Activated T-cell treated with anti-CD3 and anti-CD28 coated beads, Interleukin-2, amount 50 U/mL, for 4 hours (primary cell): ENCODE measurements around the gene SVIL. TPM values are rescaled to one million over a fixed set of nuclear protein-coding genes. Genes with fewer than 3 reads are reported as not detected.
"Not testable (repeated sequence)": the region's sequence is repeated elsewhere in the genome, so short reads cannot be mapped to it uniquely, and the experiment has no call there.

Source experiments
- ATAC-seq, 2 donors: fragments of 200-7000 bp; cut with Tn5 transposase; one replicate each; pipeline ENCODE4 v1.10.0; 2021
- DNase-seq: peaks from one replicate; pipeline ENCODE4 v3.0.0-alpha.2; 2020
- H3K27me3 Mint-ChIP-seq: one replicate; pipeline ENCODE4 v1.8.0; 2021; ENCODE audit warnings: low read depth, mixed read lengths
- H3K36me3 Mint-ChIP-seq: one replicate; pipeline ENCODE4 v1.8.0; 2022; ENCODE audit warnings: mixed read lengths; ENCODE audit not compliant: insufficient read depth
- H3K4me1 Mint-ChIP-seq: one replicate; pipeline ENCODE4 v1.8.0; 2021; ENCODE audit warnings: low read depth, mixed read lengths
- H3K4me3 Mint-ChIP-seq: one replicate; pipeline ENCODE4 v1.8.0; 2021; ENCODE audit warnings: mild to moderate bottlenecking, moderate library complexity, mixed read lengths
- H3K9me3 Mint-ChIP-seq: one replicate; pipeline ENCODE4 v1.8.0; 2021; ENCODE audit warnings: mixed read lengths
- total RNA-seq, 3 donors: library from RNA; stranded (reverse); gene quantifications; one replicate each; pipeline ENCODE4 v1.2.1, GENCODE V29; 2021

Gene SVIL
- total RNA-seq, 3 donors from 2014 or later: 6.4 to 11.1 (median 9.5) TPM

- Mint-ChIP-seq H3K4me3 (no peak overlapping the region), H3K4me1 (no peaks in the 10 kb centered on the region), H3K36me3 (peaks cover 26% of the 10 kb centered on the region), H3K27me3 (no peaks in the 10 kb centered on the region), H3K9me3 (no peaks in the 10 kb centered on the region)
- DNase-seq: no peak
- ATAC-seq: no peak
Observed at GRCh38 chr10:29473087-29473356, 161.7 kb downstream of the SVIL start.

GRCh38 chr10:29472301-29473086, 162.3 kb downstream of the SVIL start:
- Mint-ChIP-seq H3K4me1 (no peaks in the 10 kb centered on the region), H3K36me3 (peaks cover 26% of the 10 kb centered on the region), H3K27me3 (no peaks in the 10 kb centered on the region), H3K9me3 (no peaks in the 10 kb centered on the region), H3K4me3 (no peak overlapping the region)
- ATAC-seq (no peak), DNase-seq (no peak)

DNA sequence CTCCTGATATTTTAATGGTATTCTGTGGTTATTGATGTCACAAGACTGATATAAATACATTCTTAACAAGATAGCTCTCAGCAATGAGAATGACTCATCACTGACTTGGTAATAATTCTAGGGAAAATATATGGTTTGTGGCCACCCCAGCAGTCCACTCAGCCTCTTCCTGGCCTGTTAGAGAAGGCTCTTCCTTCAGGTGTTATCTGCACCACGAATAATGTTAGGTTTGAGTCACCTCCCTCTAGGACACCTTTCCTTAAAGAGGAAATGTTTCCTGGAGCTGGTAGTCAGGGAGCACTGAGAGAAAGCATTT, 163.3 kb downstream of the SVIL start:
- H3K4me1 Mint-ChIP-seq: no peaks in the 10 kb centered on the region
- H3K4me3 Mint-ChIP-seq: no peak overlapping the region
- H3K27me3 Mint-ChIP-seq: no peaks in the 10 kb centered on the region
- DNase-seq (no peak), ATAC-seq (no peak)
- H3K9me3 Mint-ChIP-seq: no peaks in the 10 kb centered on the region
- H3K36me3 Mint-ChIP-seq: peaks cover 28% of the 10 kb centered on the region

DNA sequence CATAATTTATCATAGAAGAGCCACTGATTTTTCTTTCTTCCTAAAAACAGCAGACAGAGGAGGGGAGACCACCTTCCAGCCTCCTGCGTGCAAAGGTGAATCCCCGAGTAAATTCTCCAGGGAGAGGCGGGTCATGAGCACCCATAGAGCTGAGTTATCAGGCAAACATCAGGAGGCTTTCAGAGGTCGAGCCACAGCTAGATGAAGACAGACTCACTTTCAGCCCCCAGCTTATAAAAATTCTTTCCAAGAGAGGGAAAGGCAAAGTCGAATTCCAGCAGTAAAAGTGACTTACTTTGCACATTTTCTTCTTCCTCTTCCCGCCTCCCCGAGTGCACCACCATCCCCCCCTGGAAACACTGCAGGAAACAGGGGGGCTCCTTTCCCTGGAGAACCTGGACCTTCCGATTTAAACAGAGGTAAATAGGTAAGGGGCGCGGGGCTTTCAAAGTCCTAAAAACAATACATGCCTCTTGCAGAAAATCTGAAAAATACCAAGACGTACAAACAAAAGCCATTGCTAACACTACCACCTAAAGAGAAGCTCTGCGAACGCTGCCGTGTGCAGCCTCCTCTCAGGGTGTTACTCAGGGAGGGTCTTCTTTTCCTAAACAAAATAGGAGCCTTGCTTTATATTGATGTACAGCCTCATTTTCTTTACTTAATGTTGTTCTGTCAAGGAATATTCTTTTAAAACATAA, 163.8 kb downstream of the SVIL start:
- Mint-ChIP-seq H3K4me1 (no peaks in the 10 kb centered on the region), H3K4me3 (no peak overlapping the region)

DNA sequence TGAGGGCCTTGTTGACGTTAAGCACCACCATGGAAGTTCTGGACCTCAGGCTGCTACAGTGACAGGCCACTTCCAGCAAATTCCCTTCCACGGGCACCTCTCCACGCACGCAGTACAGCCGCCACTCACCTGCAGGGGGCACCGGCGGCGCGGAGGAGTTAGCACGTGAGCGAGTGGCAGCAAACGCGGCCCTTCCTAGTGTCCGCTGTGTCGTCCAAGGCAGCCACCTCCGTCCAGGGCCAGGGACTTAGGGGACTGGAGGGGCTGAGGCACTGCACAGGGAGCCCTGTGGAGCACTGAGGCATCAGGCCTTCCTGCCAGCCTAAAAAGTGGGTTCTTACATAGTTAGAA, 164.4 kb downstream of the SVIL start:
- H3K4me3 Mint-ChIP-seq: no peak overlapping the region
- DNase-seq (no peak), ATAC-seq (no peak)
- H3K9me3 Mint-ChIP-seq: no peaks in the 10 kb centered on the region
- no peaks in the 10 kb centered on the region for H3K4me1 Mint-ChIP-seq
- no peaks in the 10 kb centered on the region for H3K27me3 Mint-ChIP-seq
- peaks cover 32% of the 10 kb centered on the region for H3K36me3 Mint-ChIP-seq

More for the DNA sequence above, 163.8 kb downstream of the SVIL start:
- no peaks in the 10 kb centered on the region for H3K9me3 Mint-ChIP-seq
- peaks cover 28% of the 10 kb centered on the region for H3K36me3 Mint-ChIP-seq
- DNase-seq (no peak), ATAC-seq (no peak)
- H3K27me3 Mint-ChIP-seq: no peaks in the 10 kb centered on the region

DNA sequence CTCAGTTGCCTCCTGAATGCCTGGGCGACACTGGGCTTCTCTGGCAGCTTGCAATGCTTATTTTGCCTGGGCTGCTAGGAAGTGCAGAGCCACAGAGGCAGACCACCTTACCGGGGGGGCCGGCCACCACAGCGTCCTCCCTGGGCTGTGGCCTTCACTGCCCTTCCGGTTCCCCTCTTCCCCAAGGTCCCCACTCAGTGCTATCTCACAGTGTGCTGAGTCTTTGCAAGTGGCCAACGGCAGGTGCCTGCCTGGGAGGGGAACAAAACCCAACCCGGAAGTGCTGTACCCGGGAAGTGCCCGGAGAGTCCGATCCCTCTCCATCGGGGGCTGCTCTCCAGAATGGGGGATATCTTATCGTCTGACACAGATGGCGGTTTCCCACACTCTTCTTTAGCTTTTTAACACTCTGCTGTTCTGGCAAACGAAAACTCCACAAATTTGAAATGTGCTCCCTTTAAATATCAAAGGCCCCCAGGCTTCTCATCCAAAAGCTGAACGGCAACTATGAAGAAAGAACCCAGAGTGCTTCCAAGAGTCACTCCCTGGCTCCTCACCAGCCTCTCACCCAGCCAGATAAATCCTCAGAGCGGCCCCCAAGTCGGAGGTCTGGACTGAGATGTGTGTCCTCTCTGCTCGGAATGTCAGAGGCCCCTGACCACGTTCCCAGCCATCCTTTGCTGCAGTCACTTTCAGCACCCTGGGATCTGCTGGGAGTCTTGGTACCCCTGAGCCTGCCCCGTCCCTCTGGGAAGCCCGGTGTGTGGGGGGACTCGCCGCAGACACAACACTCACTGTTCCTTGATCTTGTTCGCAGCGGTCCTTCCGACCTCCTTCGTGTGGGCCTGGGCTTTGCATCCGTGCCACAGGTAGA, 165.1 kb downstream of the SVIL start:
- ATAC-seq (no peak), DNase-seq (no peak)
- Mint-ChIP-seq H3K4me3 (no peak overlapping the region), H3K36me3 (peaks cover 35% of the 10 kb centered on the region), H3K4me1 (no peaks in the 10 kb centered on the region), H3K9me3 (no peaks in the 10 kb centered on the region), H3K27me3 (no peaks in the 10 kb centered on the region)

GRCh38 chr10:29465384-29465783, 169.4 kb downstream of the SVIL start:
- ATAC-seq (no peak), DNase-seq (no peak)
- Mint-ChIP-seq H3K4me3 (no peak overlapping the region), H3K9me3 (peaks cover 10% of the 10 kb centered on the region), H3K36me3 (peaks cover 44% of the 10 kb centered on the region), H3K27me3 (no peaks in the 10 kb centered on the region), H3K4me1 (no peaks in the 10 kb centered on the region)

DNA sequence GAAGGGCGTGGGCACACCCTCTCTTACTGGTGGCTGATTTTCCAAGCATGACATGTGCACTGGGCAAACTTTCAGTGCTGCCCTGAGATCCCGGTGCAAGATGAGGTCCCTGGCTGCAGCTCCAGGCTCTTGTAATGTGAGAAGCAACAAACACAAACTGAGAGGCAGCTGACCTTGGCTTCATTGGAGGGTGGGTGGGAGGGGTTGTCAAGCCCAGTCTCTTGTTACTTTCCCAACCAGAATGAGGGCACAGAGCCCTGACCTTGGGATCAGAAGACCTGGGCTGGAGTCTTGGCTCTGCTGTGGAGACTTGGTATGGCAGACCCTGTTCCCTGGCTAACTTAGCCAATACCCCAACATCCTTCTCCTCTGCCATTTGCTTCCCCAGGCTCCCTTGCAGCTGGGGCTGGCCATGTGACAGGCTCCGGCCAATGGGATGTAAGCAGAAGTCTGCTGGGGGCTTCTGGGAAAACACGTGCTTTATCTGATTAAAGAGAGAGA, 170.1 kb downstream of the SVIL start:
- not testable (repeated sequence) for ATAC-seq, DNase-seq, H3K27me3 Mint-ChIP-seq, H3K4me1 Mint-ChIP-seq, H3K4me3 Mint-ChIP-seq
- peaks cover 16% of the 10 kb centered on the region for H3K9me3 Mint-ChIP-seq
- peaks cover 48% of the 10 kb centered on the region for H3K36me3 Mint-ChIP-seq

DNA sequence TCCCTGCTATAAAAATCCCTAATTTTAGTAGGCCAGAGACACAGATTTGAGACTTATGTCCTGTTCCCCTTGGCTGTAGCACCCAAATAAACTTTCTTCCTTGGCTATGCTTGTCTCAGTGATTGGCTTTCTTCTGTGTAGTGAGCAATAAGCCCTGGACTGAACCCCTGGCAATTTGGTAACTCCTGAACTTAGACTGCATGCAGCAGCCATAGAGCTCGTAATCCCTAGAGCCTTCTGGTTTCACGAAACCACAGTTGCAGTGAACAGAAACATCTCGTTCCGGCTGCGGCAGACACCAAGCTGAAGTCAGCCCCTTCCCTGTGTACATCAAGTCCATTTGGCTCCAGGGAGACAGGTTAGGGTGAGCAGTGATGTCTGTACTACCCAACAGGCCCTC, 173.7 kb downstream of the SVIL start:
- Mint-ChIP-seq H3K9me3 (peaks cover 20% of the 10 kb centered on the region), H3K4me1 (no peaks in the 10 kb centered on the region), H3K27me3 (no peaks in the 10 kb centered on the region), H3K36me3 (peaks cover 54% of the 10 kb centered on the region), H3K4me3 (no peak overlapping the region)
- no peak for ATAC-seq
- DNase-seq: no peak

- H3K27me3 Mint-ChIP-seq, H3K4me3 Mint-ChIP-seq, DNase-seq, ATAC-seq, H3K4me1 Mint-ChIP-seq: not testable (repeated sequence)
- H3K36me3 Mint-ChIP-seq: peaks cover 44% of the 10 kb centered on the region
- peaks cover 20% of the 10 kb centered on the region for H3K9me3 Mint-ChIP-seq
Observed at GRCh38 chr10:29458190-29458589, 176.6 kb downstream of the SVIL start.

DNA sequence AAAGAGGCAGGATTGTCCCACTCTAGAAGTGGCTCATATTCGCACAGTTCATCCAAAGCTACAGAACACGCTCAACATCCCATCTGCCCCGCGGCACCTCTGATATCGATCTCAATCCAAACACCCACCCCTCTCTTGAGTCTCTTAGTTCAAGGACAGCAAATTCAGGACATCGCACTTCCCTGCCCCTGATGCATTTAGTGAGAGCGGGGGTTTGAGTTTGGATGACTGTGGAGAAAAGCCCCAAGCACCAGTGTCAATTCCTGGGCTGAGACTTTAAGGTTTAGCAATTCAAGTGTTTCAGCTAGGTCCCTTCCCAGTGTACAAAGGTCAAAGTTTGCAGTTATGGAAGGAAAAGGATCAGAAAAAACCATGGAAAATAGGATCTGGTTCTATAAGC, 179.7 kb downstream of the SVIL start:
- H3K9me3 Mint-ChIP-seq: peaks cover 7% of the 10 kb centered on the region
- no peak for DNase-seq
- H3K27me3 Mint-ChIP-seq: no peaks in the 10 kb centered on the region
- no peak overlapping the region for H3K4me3 Mint-ChIP-seq
- H3K4me1 Mint-ChIP-seq: no peaks in the 10 kb centered on the region
- peaks cover 16% of the 10 kb centered on the region for H3K36me3 Mint-ChIP-seq
- no peak for ATAC-seq

- Mint-ChIP-seq H3K36me3 (peaks cover 10% of the 10 kb centered on the region), H3K4me3 (no peak overlapping the region), H3K9me3 (peaks cover 4% of the 10 kb centered on the region), H3K27me3 (no peaks in the 10 kb centered on the region), H3K4me1 (no peaks in the 10 kb centered on the region)
- no peak for ATAC-seq
- no peak for DNase-seq
Observed at GRCh38 chr10:29454250-29454649, 180.5 kb downstream of the SVIL start.

- no peak overlapping the region for H3K4me3 Mint-ChIP-seq
- DNase-seq: no peak
- no peaks in the 10 kb centered on the region for H3K27me3 Mint-ChIP-seq
- H3K9me3 Mint-ChIP-seq: peaks cover 4% of the 10 kb centered on the region
- ATAC-seq: no peak
- peaks cover 5% of the 10 kb centered on the region for H3K36me3 Mint-ChIP-seq
- peaks cover 4% of the 10 kb centered on the region for H3K4me1 Mint-ChIP-seq
Observed at GRCh38 chr10:29452546-29452945, 182.2 kb downstream of the SVIL start.

GRCh38 chr10:29451946-29452345, 182.8 kb downstream of the SVIL start:
- DNase-seq (no peak), ATAC-seq (no peak)
- H3K27me3 Mint-ChIP-seq: no peaks in the 10 kb centered on the region
- peaks cover 4% of the 10 kb centered on the region for H3K9me3 Mint-ChIP-seq
- peaks cover 4% of the 10 kb centered on the region for H3K4me1 Mint-ChIP-seq
- no peak overlapping the region for H3K4me3 Mint-ChIP-seq
- peaks cover 5% of the 10 kb centered on the region for H3K36me3 Mint-ChIP-seq
